ENCODE measurements around the gene CTNNA3. TPM values are rescaled to one million over a fixed set of nuclear protein-coding genes. Genes with fewer than 3 reads are reported as not detected.

CTNNA3 gene
- total and polyA plus RNA-seq, 7 donors, result 0.85 to 66.2 (median 28.1) TPM

DNA sequence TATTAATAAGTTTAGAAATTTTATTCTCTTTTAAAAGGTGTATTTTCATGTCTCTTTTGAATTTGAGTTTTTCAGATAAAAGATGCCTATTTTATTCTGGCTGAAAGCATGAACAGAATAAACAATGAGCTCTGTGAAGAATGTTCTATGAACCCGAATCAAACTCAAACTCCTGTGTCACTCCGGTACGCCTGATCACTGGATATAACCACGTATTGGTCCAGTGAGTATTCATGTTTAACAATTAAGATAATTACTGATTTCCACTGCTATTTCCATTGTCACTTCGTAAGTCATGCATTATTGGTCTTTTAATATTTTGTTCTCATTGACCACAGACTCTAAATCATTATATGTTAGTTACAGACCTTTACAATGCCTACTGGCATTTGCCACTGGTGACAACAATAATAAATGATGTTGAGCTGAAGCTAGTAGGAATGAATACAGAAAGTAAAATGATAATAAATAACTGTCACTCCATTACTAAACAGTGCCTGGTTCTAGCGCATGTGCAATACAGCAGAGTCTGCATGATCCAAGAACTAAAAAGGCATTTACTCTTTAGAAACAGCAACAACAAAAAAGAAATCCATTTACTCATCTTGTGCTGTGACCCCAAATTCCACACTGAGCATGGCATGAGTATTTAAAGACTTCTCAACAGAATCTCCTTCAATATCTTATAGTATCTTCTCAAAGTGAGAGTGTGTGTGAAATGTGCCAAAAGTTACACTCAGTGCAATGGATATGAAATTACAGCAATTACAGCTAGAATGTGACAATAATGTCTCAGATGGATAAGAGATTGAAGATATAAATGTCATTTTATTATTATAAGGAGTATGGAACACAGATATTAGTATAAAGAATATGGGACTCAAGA lies 1597.2 kb downstream of the CTNNA3 start:
- DNase-seq, result no peak
- no peak overlapping the region for H3K27ac ChIP-seq
- intact Hi-C loops (cut with DNase I), result no loop called here
- H3K4me3 ChIP-seq, result no peak overlapping the region
- 85 to 90% (median 88%) methylated on average over 6 of the region's 6 CpGs for WGBS, 3 donors
- H3K27me3 ChIP-seq (ENCODE audit: insufficient read depth in 3 of 3, low read length in 2 of 3), result no peaks in the 10 kb centered on the region
- H3K36me3 ChIP-seq (ENCODE audit: insufficient read depth in 1 of 2, low read depth in 1 of 2), result no peaks in the 10 kb centered on the region
- no peaks in the 10 kb centered on the region for H3K4me1 ChIP-seq
- TF ChIP-seq, protein P1, sequence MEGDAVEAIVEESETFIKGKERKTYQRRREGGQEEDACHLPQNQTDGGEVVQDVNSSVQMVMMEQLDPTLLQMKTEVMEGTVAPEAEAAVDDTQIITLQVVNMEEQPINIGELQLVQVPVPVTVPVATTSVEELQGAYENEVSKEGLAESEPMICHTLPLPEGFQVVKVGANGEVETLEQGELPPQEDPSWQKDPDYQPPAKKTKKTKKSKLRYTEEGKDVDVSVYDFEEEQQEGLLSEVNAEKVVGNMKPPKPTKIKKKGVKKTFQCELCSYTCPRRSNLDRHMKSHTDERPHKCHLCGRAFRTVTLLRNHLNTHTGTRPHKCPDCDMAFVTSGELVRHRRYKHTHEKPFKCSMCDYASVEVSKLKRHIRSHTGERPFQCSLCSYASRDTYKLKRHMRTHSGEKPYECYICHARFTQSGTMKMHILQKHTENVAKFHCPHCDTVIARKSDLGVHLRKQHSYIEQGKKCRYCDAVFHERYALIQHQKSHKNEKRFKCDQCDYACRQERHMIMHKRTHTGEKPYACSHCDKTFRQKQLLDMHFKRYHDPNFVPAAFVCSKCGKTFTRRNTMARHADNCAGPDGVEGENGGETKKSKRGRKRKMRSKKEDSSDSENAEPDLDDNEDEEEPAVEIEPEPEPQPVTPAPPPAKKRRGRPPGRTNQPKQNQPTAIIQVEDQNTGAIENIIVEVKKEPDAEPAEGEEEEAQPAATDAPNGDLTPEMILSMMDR (IDR thresholded peaks at IDR 0.05), result no peak
- no peaks in the 10 kb centered on the region for H3K9me3 ChIP-seq
- no peak for ATAC-seq

DNA sequence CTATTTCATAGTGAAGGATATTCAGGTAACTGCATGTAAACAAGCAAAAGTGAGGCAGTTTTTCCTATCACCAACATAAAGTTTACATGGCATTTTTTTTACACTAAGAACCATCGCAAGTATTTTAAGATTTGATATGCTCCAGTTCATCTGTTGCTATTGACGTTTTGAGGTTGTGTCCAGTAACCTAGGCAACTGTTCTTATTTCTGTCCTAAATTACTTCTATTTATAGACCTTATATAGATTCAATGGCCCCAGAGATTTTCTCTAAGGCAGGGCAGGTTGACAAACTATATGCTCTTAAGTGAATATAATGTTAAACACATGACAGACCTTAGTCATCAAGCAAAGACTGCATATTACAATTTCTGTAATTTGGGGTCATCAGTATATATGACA lies 1600.4 kb downstream of the CTNNA3 start:
- WGBS, 3 donors, result 42 to 51% (median 46%) methylated on average over 2 of the region's 2 CpGs
- no peaks in the 10 kb centered on the region for H3K4me1 ChIP-seq
- no peak overlapping the region for H3K27ac ChIP-seq
- no peak overlapping the region for H3K4me3 ChIP-seq
- no peaks in the 10 kb centered on the region for H3K27me3 ChIP-seq (ENCODE audit: insufficient read depth in 3 of 3, low read length in 2 of 3)
- no peaks in the 10 kb centered on the region for H3K36me3 ChIP-seq (ENCODE audit: insufficient read depth in 1 of 2, low read depth in 1 of 2)
- DNase-seq (no peak), ATAC-seq (no peak)
- intact Hi-C loops (cut with DNase I), result no loop called here
- TF ChIP-seq, protein P1 (IDR thresholded peaks at IDR 0.05), result no peak
- H3K9me3 ChIP-seq, result no peaks in the 10 kb centered on the region

- no peaks in the 10 kb centered on the region for H3K4me1 ChIP-seq
- DNase-seq, result no peak
- TF ChIP-seq, protein P1 (IDR thresholded peaks at IDR 0.05), result no peak
- 0 to 6% (median 4%) methylated on average over 1 of the region's 1 CpG for WGBS, 3 donors
- H3K4me3 ChIP-seq, result no peak overlapping the region
- no peak overlapping the region for H3K27ac ChIP-seq
- intact Hi-C loops (cut with DNase I), result no loop called here
- no peaks in the 10 kb centered on the region for H3K9me3 ChIP-seq
- ATAC-seq, result no peak
- H3K36me3 ChIP-seq (ENCODE audit: insufficient read depth in 1 of 2, low read depth in 1 of 2), result no peaks in the 10 kb centered on the region
- no peaks in the 10 kb centered on the region for H3K27me3 ChIP-seq (ENCODE audit: insufficient read depth in 3 of 3, low read length in 2 of 3)
Measured at GRCh38 chr10:66085906-66086305, 1610.1 kb downstream of the CTNNA3 start.

- TF ChIP-seq, protein P1 (IDR thresholded peaks at IDR 0.05), result no peak
- intact Hi-C loops (cut with DNase I), result no loop called here
- Histone ChIP-seq H3K36me3 (ENCODE audit: insufficient read depth in 1 of 2, low read depth in 1 of 2) (no peaks in the 10 kb centered on the region), H3K9me3 (no peaks in the 10 kb centered on the region), H3K27me3 (ENCODE audit: insufficient read depth in 3 of 3, low read length in 2 of 3) (no peaks in the 10 kb centered on the region), H3K27ac (no peak overlapping the region), H3K4me1 (no peaks in the 10 kb centered on the region), H3K4me3 (no peak overlapping the region)
- ATAC-seq (no peak), DNase-seq (no peak)
- 93 to 95% (median 93%) methylated on average over 2 of the region's 2 CpGs for WGBS, 3 donors
Measured at GRCh38 chr10:66071907-66072306, 1624.1 kb downstream of the CTNNA3 start.

Data from psoas muscle (tissue), 8 donors.